HG03097 (cell line): Measurements from ENCODE around the gene REG4.

Source experiments
- ATAC-seq: cut with Tn5 transposase; IDR thresholded peaks from one replicate; pipeline ENCODE4 v1.9.1; 2021; ENCODE audit not compliant: unreplicated experiment, low FRiP score

The REG4 gene

GRCh38 chr1:119782631-119783325, 28.5 kb downstream of the REG4 start:
- no peak for ATAC-seq

DNA sequence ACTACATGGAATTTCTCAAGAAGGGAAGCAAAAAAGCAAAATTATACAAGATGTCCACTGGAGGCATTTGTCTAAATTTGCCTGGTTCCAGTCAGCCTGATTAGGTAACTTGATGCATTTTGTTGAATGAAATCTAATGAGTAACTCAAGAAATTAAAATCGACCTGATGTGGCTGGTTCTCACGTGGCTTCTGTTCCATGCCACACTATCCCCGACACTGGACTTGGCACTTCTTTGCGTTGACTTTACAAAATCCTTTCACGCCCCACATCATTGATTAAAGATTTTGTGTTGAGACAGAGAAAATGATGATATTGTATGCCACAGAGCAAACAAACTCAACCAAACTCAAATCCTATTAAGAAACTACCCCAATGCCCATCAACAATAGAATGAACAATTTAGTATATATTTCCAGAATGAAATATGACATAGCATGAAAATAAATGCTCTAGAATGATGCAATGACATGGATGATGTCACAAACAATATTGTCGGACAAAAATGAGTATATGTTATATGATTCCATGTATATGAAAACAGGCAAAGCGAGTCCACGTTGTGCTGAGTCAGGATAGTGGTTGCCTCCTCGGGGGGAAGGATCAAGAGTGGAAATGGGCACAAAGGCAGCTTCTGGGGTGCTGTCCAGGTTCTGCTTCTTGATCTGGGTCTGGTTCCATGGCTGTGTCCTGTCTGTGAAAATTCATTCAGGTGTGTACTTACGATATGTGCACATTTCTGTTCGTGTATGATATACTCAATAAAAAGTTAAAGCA, 29.6 kb downstream of the REG4 start:
- no peak for ATAC-seq

DNA sequence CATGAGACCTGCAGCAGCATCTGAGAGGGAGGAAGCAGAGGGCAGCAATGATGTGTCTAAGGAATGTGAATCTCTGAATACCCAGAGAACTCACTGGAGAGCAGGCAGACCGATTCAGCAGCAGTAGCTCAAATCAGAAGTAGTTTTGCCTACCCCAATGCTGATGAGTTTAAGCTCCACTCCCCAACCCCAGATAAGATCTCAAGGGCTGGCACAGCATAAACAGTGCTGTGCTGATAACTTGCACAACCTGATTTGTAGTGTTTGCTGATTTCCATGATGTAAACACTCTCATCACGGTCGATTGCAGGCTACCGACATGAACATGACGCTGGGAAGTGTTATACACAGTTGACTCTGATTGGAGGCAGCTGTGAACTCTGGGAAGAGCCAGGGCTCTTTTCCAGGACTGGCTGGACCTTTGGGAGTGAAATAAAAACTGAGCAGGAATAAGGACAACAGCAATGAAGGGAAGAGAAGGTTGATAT, 31.3 kb downstream of the REG4 start:
- ATAC-seq: no peak

- no peak for ATAC-seq
Measured at GRCh38 chr1:119778886-119779560, 32.2 kb downstream of the REG4 start.

- no peak for ATAC-seq
Measured at GRCh38 chr1:119778359-119778758, 32.9 kb downstream of the REG4 start.

GRCh38 chr1:119774746-119775490, 36.3 kb downstream of the REG4 start:
- ATAC-seq: no peak

- no peak for ATAC-seq
Measured at GRCh38 chr1:119773711-119774241, 37.5 kb downstream of the REG4 start.

- ATAC-seq: no peak
Measured at GRCh38 chr1:119772298-119772697, 39.0 kb downstream of the REG4 start.

GRCh38 chr1:119771770-119772169, 39.5 kb downstream of the REG4 start:
- no peak for ATAC-seq

GRCh38 chr1:119771016-119771415, 40.2 kb downstream of the REG4 start:
- ATAC-seq: no peak

GRCh38 chr1:119768778-119769177, 42.5 kb downstream of the REG4 start, which contains the start of gene HMGCS2:
TSS of gene HMGCS2 (minus strand) at chr1:119768905. CDS start at chr1:119768844, 61 bp downstream.
- no peak for ATAC-seq

DNA sequence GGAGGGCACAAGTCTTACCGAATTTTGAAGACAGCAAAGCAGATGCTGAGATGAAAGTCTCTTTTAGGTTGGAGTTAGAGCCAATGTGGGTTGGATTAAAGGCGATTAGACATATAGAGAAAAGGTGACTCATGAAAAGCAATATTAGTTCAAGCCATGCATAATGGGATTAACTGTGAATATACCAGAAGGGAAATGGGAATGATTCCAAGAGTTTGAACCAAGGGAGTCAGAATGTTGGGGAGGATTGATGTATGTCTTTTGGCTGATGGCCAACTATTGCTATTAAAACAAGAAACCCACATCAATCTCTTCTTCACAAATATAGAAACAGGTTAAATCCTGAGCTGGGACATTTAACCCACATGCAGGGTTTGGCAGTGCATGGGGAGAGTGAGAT, 43.8 kb downstream of the REG4 start:
- ATAC-seq: no peak

GRCh38 chr1:119766374-119766794, 44.9 kb downstream of the REG4 start:
- ATAC-seq: no peak

DNA sequence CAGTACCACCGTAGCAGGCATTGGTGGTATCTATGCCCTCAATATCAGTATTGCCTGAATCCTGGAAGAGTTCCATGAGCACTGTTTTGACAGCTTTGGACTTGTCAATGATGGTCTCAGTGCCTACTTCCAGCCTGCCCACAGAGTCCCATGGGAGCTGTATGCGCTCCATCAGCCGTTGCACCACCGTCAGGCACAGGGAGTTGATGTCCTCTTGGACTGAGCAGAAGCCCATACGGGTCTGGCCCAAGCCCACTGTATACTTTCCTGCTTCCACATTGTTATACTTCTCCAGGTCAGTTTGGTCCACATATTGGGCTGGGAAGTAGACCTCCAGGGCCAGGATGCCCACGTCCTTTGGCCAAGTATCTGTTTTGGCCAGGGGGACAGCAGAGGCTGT, 47.0 kb downstream of the REG4 start:
- ATAC-seq: no peak

GRCh38 chr1:119762953-119763352, 48.3 kb downstream of the REG4 start:
- no peak for ATAC-seq

GRCh38 chr1:119762409-119762808, 48.9 kb downstream of the REG4 start:
- ATAC-seq: no peak

DNA sequence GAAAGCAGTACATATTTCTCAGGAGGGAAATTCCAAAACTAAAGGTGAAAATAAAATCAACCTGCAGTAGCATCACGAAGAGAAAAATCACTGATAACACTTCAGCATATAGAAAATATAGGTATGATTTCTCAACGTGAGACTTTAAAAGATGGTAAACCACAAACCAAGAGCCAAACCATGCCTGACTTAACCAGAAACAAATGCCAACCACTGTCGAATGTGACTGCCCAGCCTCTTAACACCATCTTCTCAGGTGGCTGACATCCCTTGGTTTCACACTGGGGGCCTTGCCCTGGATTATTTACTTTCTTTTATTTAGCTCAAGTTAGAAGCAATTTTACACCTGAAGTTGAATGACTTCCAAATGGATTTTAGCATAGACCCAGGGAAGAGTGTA, 52.7 kb downstream of the REG4 start:
- ATAC-seq: no peak

DNA sequence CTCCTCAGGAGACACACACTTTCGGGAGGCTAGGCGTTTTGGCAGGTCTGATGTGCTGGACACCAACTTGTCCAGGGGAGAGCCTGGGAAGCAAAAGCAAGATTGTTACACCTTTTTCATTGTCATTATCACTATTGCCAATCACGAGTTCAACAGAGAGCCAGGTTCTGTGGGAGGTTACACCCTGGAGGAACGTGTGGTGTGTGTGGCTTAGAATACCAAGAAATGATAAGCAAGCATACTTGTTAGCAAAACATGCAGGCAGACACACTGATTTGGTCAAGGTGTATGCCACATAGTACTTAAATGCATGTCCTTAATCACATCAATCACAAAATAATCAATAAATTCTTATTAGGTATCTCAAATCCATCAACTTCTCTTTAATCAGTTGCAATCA, 58.7 kb downstream of the REG4 start:
- no peak for ATAC-seq

- no peak for ATAC-seq
Measured at GRCh38 chr1:119748040-119748439, 63.2 kb downstream of the REG4 start.

DNA sequence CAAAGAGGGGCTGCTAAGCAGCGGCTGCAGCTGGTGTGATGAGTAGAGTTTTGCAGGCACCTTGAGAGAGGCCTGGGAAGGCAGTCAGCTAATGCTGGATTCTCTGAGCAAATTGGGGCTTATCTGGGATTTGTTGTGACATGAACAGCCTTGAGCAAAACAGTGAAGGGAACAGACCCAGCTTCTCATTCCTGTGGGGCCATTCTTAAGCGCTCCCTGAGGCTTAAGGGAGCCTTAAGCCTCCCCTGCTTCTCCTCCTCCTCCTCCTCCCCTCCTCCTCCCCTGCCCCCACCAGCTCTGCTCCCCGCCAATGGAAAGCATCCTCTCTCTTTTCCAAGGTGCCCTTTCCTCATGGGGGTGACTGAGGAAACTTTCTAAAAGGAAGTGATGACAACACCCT, 63.8 kb downstream of the REG4 start:
- no peak for ATAC-seq
